ENCODE results near the gene AKAP6.

Gene AKAP6

GRCh38 chr14:32770422-32770821 is 441.3 kb downstream of the AKAP6 start:
- Histone ChIP-seq H3K4me3 (ENCODE audit: low read depth, low read length) (no peak overlapping the region), H3K9me3 (ENCODE audit: control insufficient read depth, low read length) (no peaks in the 10 kb centered on the region), H3K27ac (no peak overlapping the region), H2AFZ (no peak overlapping the region), H3K79me2 (no peaks in the 10 kb centered on the region), H3K36me3 (ENCODE audit: control insufficient read depth, insufficient read depth, low read length) (no peaks in the 10 kb centered on the region), H3K27me3 (ENCODE audit: control insufficient read depth, insufficient read depth, low read length) (no peaks in the 10 kb centered on the region), H3K4me1 (no peaks in the 10 kb centered on the region), H3K4me2 (ENCODE audit: low read length) (no peak overlapping the region), H3K9ac (no peak overlapping the region)
- TF ChIP-seq, protein P1, sequence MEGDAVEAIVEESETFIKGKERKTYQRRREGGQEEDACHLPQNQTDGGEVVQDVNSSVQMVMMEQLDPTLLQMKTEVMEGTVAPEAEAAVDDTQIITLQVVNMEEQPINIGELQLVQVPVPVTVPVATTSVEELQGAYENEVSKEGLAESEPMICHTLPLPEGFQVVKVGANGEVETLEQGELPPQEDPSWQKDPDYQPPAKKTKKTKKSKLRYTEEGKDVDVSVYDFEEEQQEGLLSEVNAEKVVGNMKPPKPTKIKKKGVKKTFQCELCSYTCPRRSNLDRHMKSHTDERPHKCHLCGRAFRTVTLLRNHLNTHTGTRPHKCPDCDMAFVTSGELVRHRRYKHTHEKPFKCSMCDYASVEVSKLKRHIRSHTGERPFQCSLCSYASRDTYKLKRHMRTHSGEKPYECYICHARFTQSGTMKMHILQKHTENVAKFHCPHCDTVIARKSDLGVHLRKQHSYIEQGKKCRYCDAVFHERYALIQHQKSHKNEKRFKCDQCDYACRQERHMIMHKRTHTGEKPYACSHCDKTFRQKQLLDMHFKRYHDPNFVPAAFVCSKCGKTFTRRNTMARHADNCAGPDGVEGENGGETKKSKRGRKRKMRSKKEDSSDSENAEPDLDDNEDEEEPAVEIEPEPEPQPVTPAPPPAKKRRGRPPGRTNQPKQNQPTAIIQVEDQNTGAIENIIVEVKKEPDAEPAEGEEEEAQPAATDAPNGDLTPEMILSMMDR (IDR thresholded peaks at IDR 0.05): no peak

DNA sequence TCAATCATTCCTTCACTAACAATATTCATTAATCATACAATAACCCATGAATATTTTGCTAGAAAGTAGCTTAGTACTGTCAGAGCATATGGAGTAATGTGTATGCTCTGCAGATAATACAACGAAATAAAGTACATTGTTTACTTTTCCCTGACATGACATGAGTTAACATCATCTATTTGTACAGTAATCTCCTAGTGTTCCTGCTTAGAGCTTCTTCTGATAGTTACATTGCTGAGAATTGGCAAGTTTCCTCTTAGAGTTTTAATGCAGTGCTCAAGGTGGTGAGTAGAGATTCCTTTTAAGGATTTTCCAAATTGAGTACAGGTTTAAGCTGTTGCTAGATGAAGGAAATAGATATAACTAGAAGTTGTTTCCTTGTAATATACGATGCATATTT is 445.1 kb downstream of the AKAP6 start:
- no peaks in the 10 kb centered on the region for H3K27me3 ChIP-seq (ENCODE audit: control insufficient read depth, insufficient read depth, low read length)
- H3K79me2 ChIP-seq: no peaks in the 10 kb centered on the region
- no peak overlapping the region for H3K4me3 ChIP-seq (ENCODE audit: low read depth, low read length)
- no peak overlapping the region for H3K9ac ChIP-seq
- no peaks in the 10 kb centered on the region for H3K36me3 ChIP-seq (ENCODE audit: control insufficient read depth, insufficient read depth, low read length)
- H3K27ac ChIP-seq: no peak overlapping the region
- H3K4me2 ChIP-seq (ENCODE audit: low read length): no peak overlapping the region
- no peak overlapping the region for H2AFZ ChIP-seq
- H3K4me1 ChIP-seq: no peaks in the 10 kb centered on the region
- H3K9me3 ChIP-seq (ENCODE audit: control insufficient read depth, low read length): no peaks in the 10 kb centered on the region
- TF ChIP-seq, protein P1 (IDR thresholded peaks at IDR 0.05): no peak

- H3K79me2 ChIP-seq: no peaks in the 10 kb centered on the region
- no peak overlapping the region for H3K27ac ChIP-seq
- H3K27me3 ChIP-seq (ENCODE audit: control insufficient read depth, insufficient read depth, low read length): no peaks in the 10 kb centered on the region
- H3K36me3 ChIP-seq (ENCODE audit: control insufficient read depth, insufficient read depth, low read length): no peaks in the 10 kb centered on the region
- TF ChIP-seq, protein P1 (IDR thresholded peaks at IDR 0.05): no peak
- no peak overlapping the region for H3K4me2 ChIP-seq (ENCODE audit: low read length)
- no peak overlapping the region for H3K4me3 ChIP-seq (ENCODE audit: low read depth, low read length)
- H2AFZ ChIP-seq: no peak overlapping the region
- no peaks in the 10 kb centered on the region for H3K4me1 ChIP-seq
- H3K9me3 ChIP-seq (ENCODE audit: control insufficient read depth, low read length): no peaks in the 10 kb centered on the region
- no peak overlapping the region for H3K9ac ChIP-seq
These were observed 450.7 kb downstream of the AKAP6 start for GRCh38 chr14:32779840-32780239.

DNA sequence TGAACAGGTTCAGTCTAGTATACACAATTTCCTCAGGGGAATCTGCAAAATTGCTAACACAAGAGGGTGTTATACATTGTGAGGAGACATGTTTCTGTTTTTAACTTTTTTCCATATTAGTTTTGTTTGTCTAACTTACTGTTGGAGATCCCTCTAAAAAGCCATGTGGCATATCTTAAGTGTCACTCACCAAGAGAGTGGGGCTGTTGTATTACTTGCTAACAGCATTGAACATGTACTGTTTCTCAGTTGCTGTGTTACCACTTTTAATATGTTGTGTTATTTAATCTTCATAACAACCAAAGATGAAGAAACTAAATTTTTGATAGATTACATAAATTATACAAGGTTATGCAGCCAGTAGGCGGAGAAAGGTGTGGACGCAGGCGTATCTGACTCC is 455.3 kb downstream of the AKAP6 start:
- no peak overlapping the region for H3K9ac ChIP-seq
- H3K79me2 ChIP-seq: no peaks in the 10 kb centered on the region
- H2AFZ ChIP-seq: no peak overlapping the region
- TF ChIP-seq, protein P1 (IDR thresholded peaks at IDR 0.05): no peak
- no peaks in the 10 kb centered on the region for H3K27me3 ChIP-seq (ENCODE audit: control insufficient read depth, insufficient read depth, low read length)
- H3K4me3 ChIP-seq (ENCODE audit: low read depth, low read length): no peak overlapping the region
- no peaks in the 10 kb centered on the region for H3K9me3 ChIP-seq (ENCODE audit: control insufficient read depth, low read length)
- no peak overlapping the region for H3K27ac ChIP-seq
- H3K4me2 ChIP-seq (ENCODE audit: low read length): no peak overlapping the region
- no peaks in the 10 kb centered on the region for H3K4me1 ChIP-seq
- no peaks in the 10 kb centered on the region for H3K36me3 ChIP-seq (ENCODE audit: control insufficient read depth, insufficient read depth, low read length)

- Histone ChIP-seq H2AFZ (no peak overlapping the region), H3K4me3 (ENCODE audit: low read depth, low read length) (no peak overlapping the region), H3K9me3 (ENCODE audit: control insufficient read depth, low read length) (no peaks in the 10 kb centered on the region), H3K4me1 (no peaks in the 10 kb centered on the region), H3K79me2 (no peaks in the 10 kb centered on the region), H3K36me3 (ENCODE audit: control insufficient read depth, insufficient read depth, low read length) (no peaks in the 10 kb centered on the region), H3K4me2 (ENCODE audit: low read length) (no peak overlapping the region), H3K27ac (no peak overlapping the region), H3K9ac (no peak overlapping the region), H3K27me3 (ENCODE audit: control insufficient read depth, insufficient read depth, low read length) (no peaks in the 10 kb centered on the region)
- TF ChIP-seq, protein P1 (IDR thresholded peaks at IDR 0.05): no peak
These were observed 456.5 kb downstream of the AKAP6 start for GRCh38 chr14:32785585-32785984.

Measured in parathyroid adenoma (tissue), 2 donors.